SH-SY5Y (cell line): ENCODE measurements around the gene MPST.

Experiments
- GATA2 ChIP-seq: IDR thresholded peaks from 2 replicates; pipeline ENCODE4 v1.6.1; 2011; ENCODE audit warnings: mild to moderate bottlenecking, low read depth, low read length
- GATA3 ChIP-seq: IDR thresholded peaks from 2 replicates; pipeline ENCODE4 v1.6.1; 2011; ENCODE audit warnings: low read depth, mild to moderate bottlenecking, low read length, moderate library complexity

- TF ChIP-seq GATA3 (no peak), GATA2 (no peak)
These were observed 18.1 kb downstream of the MPST start for GRCh38 chr22:37037669-37038068.
